Trophoblast cell (in vitro differentiated cells and primary cell): ENCODE results near the gene LGALS7.
A peak's percentile ranks its signal among the peaks of the same experiment; 100 is the strongest.

Source experiments
- DNase-seq, 2 donors: peaks; one replicate each; pipeline ENCODE4 v3.0.0-alpha.2; 2016
- H2AFZ ChIP-seq: 2 replicates; pipeline ENCODE4 v1.6.1; 2013; ENCODE audit warnings: low read length, moderate library complexity, mild to moderate bottlenecking; ENCODE audit not compliant: insufficient read depth, poor library complexity
- H2AK5ac ChIP-seq: 2 replicates; pipeline ENCODE4 v1.6.1; 2013; ENCODE audit warnings: mild to moderate bottlenecking, low read length
- H2BK120ac ChIP-seq: 2 replicates; pipeline ENCODE4 v1.6.1; 2013; ENCODE audit warnings: low read length, mild to moderate bottlenecking, moderate library complexity; ENCODE audit not compliant: insufficient read depth, poor library complexity
- H2BK12ac ChIP-seq: 2 replicates; pipeline ENCODE4 v1.6.1; 2013; ENCODE audit warnings: mild to moderate bottlenecking, low read length, moderate library complexity
- H2BK5ac ChIP-seq: 2 replicates; pipeline ENCODE4 v1.6.1; 2013; ENCODE audit warnings: low read length, low read depth, moderate library complexity, mild to moderate bottlenecking; ENCODE audit not compliant: poor library complexity
- H3K14ac ChIP-seq: 2 replicates; pipeline ENCODE4 v1.6.1; 2013; ENCODE audit warnings: mild to moderate bottlenecking, low read length
- H3K18ac ChIP-seq: 2 replicates; pipeline ENCODE4 v1.6.1; 2013; ENCODE audit warnings: mild to moderate bottlenecking, low read length
- H3K23ac ChIP-seq: 2 replicates; pipeline ENCODE4 v1.6.1; 2013; ENCODE audit warnings: low read length
- H3K27ac ChIP-seq: 2 replicates; pipeline ENCODE4 v1.5.1; 2013; ENCODE audit warnings: low read depth, mild to moderate bottlenecking, inconsistent platforms, low read length, moderate library complexity
- H3K27me3 ChIP-seq: 2 replicates; pipeline ENCODE4 v1.6.1; 2013; ENCODE audit warnings: inconsistent platforms, mild to moderate bottlenecking, low read length, moderate library complexity; ENCODE audit not compliant: insufficient read depth
- H3K36me3 ChIP-seq, 2 experiments: 1 replicate in 1 of 2; 2 replicates in 1 of 2; pipeline ENCODE4 v1.6.1; 2013; ENCODE audit warnings: low read length in 2 of 2, mild to moderate bottlenecking in 2 of 2, moderate library complexity in 1 of 2; ENCODE audit not compliant: insufficient read depth in 2 of 2, control insufficient read depth in 1 of 2
- H3K4ac ChIP-seq: 2 replicates; pipeline ENCODE4 v1.6.1; 2013; ENCODE audit warnings: low read depth, mild to moderate bottlenecking, low read length, moderate library complexity
- H3K4me1 ChIP-seq, 2 experiments: 1 replicate in 1 of 2; 2 replicates in 1 of 2; pipeline ENCODE4 v1.6.1; 2013; ENCODE audit warnings: low read length in 2 of 2, mild to moderate bottlenecking in 2 of 2, moderate library complexity in 1 of 2; ENCODE audit not compliant: insufficient read depth in 2 of 2, control insufficient read depth in 1 of 2
- H3K4me2 ChIP-seq: 2 replicates; pipeline ENCODE4 v1.6.1; 2013; ENCODE audit warnings: inconsistent platforms, mild to moderate bottlenecking, low read length, moderate library complexity
- H3K4me3 ChIP-seq: 2 replicates; pipeline ENCODE4 v1.5.1; 2013; ENCODE audit warnings: mild to moderate bottlenecking, low read depth, low read length, inconsistent platforms
- H3K79me1 ChIP-seq: one replicate; pipeline ENCODE4 v1.6.1; 2013; ENCODE audit warnings: low read length
- H3K79me2 ChIP-seq: 2 replicates; pipeline ENCODE4 v1.6.1; 2013; ENCODE audit warnings: low read length, mild to moderate bottlenecking; ENCODE audit not compliant: control insufficient read depth, insufficient read depth, poor library complexity
- H3K9ac ChIP-seq: 2 replicates; pipeline ENCODE4 v1.6.1; 2013; ENCODE audit warnings: mild to moderate bottlenecking, low read length
- H3K9me3 ChIP-seq: 2 replicates; pipeline ENCODE4 v1.6.1; 2013; ENCODE audit warnings: low read depth, mild to moderate bottlenecking, control low read depth, inconsistent platforms, low read length; ENCODE audit not compliant: insufficient read depth
- H4K12ac ChIP-seq: 2 replicates; pipeline ENCODE4 v1.6.1; 2013; ENCODE audit warnings: low read depth, mild to moderate bottlenecking, low read length, moderate library complexity
- H4K8ac ChIP-seq: 2 replicates; pipeline ENCODE4 v1.6.1; 2013; ENCODE audit warnings: low read depth, mild to moderate bottlenecking, low read length, moderate library complexity
- H4K91ac ChIP-seq: one replicate; pipeline ENCODE4 v1.6.1; 2013; ENCODE audit warnings: low read depth, mild to moderate bottlenecking, low read length, moderate library complexity
- WGBS: extraction: QIAGEN DNeasy Blood & Tissue Kit; methylation state at CpG from one replicate; pipeline ENCODE4 v1.1.7; 2013; ENCODE audit warnings: missing lambda C conversion rate; ENCODE audit not compliant: insufficient read length, insufficient coverage; ENCODE audit errors: extremely low coverage; 5-methylcytosine and 5-hydroxymethylcytosine counted together

LGALS7 gene

DNA sequence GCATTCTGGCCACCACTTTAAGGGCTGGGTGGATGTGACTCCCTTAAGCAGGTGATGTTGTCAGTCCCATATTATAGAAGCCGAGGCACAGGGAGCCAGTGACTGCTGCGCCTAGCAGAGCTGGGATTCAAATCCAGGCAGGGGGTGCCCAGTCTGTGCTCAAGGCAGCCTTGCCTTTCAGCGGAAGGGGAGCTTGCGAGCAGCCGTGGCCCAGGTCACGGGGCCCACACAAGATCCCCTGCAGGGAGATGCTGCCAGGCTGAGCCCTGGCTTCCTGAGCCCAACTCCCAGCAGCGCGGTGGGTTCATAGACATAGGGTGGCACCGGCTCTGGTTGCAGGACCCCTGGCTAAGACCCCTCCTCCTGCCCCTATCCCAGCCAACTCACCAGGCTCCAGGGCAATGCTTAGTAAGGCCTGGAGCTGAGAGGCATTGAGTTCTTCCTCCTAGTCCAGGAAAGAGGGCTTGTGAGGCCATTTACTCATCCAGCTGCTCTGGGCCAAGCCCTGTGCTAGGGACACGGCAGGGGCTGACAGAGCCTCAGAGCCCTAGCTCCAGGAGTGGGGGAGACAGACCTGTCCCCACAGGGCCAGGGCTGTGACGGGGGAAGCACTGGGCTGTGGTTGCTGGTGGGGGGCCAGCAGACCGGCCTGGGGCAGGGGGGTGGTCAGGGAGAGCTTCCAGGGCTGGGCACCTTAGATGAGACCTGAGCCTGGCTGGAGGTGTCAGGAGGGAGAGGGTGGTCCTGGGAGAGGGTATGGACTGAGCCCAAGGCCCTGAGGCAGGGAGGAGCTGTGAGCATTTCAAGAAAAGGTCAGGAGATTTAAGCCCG is 38.7 kb downstream of the LGALS7 start:
- H2BK12ac ChIP-seq: peak overlapping the region; percentile 83
- peak overlapping the region; percentile 80 for H4K91ac ChIP-seq
- no peaks in the 10 kb centered on the region for H3K79me2 ChIP-seq
- H3K4me1 ChIP-seq: peaks cover 12 to 14% of the 10 kb centered on the region in 2 experiments
- peaks cover 6% of the 10 kb centered on the region for H3K9me3 ChIP-seq
- H3K23ac ChIP-seq: no peak overlapping the region
- no peak overlapping the region for H3K4ac ChIP-seq
- H3K14ac ChIP-seq: peak overlapping the region; percentile 21
- H3K79me1 ChIP-seq: peaks cover 10% of the 10 kb centered on the region
- H3K18ac ChIP-seq: peak overlapping the region; percentile 61
- no peaks in the 10 kb centered on the region for H3K27me3 ChIP-seq
- peak overlapping the region; percentile 42 for H2AK5ac ChIP-seq
- peak overlapping the region; percentile 44 for H3K4me2 ChIP-seq
- no CpG with 5 or more reads among the region's 13 CpGs for WGBS
- peaks cover 21 to 29% of the 10 kb centered on the region in 2 experiments for H3K36me3 ChIP-seq
- no peak overlapping the region for H3K9ac ChIP-seq
- peak overlapping the region; percentile 68 for H3K27ac ChIP-seq
- peak; percentile 55 to 58 for DNase-seq
- no peak overlapping the region for H2BK120ac ChIP-seq
- H2AFZ ChIP-seq: no peak overlapping the region
- H2BK5ac ChIP-seq: peak overlapping the region; percentile 35
- no peak overlapping the region for H4K12ac ChIP-seq
- no peak overlapping the region for H3K4me3 ChIP-seq
- H4K8ac ChIP-seq: peak overlapping the region; percentile 33

DNA sequence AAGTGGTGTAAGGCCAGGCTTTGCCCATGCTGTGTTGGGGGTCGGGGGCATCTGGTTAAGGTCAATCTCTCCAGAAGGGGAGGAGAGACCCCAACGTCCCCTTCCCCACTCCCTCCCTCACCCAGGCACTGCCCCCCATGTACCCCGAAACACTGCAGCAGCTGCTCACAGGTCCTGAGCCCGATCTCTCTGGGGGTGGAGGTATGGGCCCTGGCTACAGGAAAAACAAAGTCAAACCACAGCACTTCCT is 39.2 kb downstream of the LGALS7 start:
- Histone ChIP-seq H3K14ac (no peak overlapping the region), H3K27ac (peak overlapping the region; percentile 68)

DNA sequence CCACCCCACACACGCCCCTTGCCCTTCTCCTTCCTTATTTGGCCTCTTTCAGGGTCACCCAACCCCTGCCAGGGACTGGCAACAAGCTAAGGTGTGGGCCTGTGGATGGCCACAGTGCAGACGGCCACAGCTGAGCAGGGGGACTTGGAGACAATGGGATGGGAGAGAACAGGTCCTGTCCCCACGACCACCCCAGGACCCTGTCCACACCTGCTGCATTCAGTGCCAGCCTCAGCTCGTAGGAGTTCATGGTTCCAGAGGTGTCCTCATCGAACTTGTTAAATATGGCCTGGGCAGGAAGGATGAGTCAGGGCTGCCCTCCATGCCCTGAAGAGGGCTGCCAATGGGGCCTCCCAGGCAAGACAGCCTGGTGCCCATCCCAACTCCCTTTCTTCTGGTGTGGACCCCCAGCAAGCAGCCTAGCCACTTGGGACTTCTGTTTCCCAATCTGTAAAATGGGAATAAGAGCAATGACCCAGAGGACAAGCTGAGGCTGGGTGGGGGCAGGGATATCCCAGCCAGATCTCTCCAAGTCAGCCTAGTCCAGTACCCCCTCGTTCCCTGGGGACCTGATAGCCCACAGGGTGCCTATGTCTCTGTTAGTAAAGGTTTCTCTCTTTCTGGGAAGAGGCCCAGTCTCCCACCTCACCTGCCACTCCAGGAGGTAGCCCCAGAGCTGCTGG is 39.7 kb downstream of the LGALS7 start:
- Histone ChIP-seq H3K18ac (no peak overlapping the region), H2BK5ac (no peak overlapping the region), H3K4me1 (peaks cover 12 to 14% of the 10 kb centered on the region in 2 experiments), H3K14ac (no peak overlapping the region), H4K91ac (no peak overlapping the region), H4K8ac (no peak overlapping the region), H3K4me3 (no peak overlapping the region), H3K4me2 (no peak overlapping the region), H2BK120ac (no peak overlapping the region), H4K12ac (no peak overlapping the region), H2AK5ac (no peak overlapping the region), H2AFZ (no peak overlapping the region), H3K23ac (no peak overlapping the region), H3K27ac (no peak overlapping the region), H3K27me3 (no peaks in the 10 kb centered on the region), H3K9me3 (peaks cover 6% of the 10 kb centered on the region), H3K79me2 (no peaks in the 10 kb centered on the region), H3K36me3 (peaks cover 31 to 38% of the 10 kb centered on the region in 2 experiments), H3K4ac (no peak overlapping the region), H2BK12ac (no peak overlapping the region), H3K79me1 (peaks cover 10% of the 10 kb centered on the region), H3K9ac (no peak overlapping the region)
- no CpG with 5 or more reads among the region's 6 CpGs for WGBS
- no peak for DNase-seq

More for the DNA sequence above, 39.2 kb downstream of the LGALS7 start:
- no peak for DNase-seq
- no peak overlapping the region for H3K18ac ChIP-seq
- H4K91ac ChIP-seq: no peak overlapping the region
- no peak overlapping the region for H2BK120ac ChIP-seq
- peaks cover 10% of the 10 kb centered on the region for H3K79me1 ChIP-seq
- H3K36me3 ChIP-seq: peaks cover 26 to 33% of the 10 kb centered on the region in 2 experiments
- H4K12ac ChIP-seq: no peak overlapping the region
- H3K4me3 ChIP-seq: no peak overlapping the region
- H3K23ac ChIP-seq: no peak overlapping the region
- H3K4me2 ChIP-seq: no peak overlapping the region
- H3K79me2 ChIP-seq: no peaks in the 10 kb centered on the region
- no peak overlapping the region for H2AK5ac ChIP-seq
- H3K27me3 ChIP-seq: no peaks in the 10 kb centered on the region
- no peak overlapping the region for H4K8ac ChIP-seq
- peaks cover 12 to 14% of the 10 kb centered on the region in 2 experiments for H3K4me1 ChIP-seq
- no peak overlapping the region for H2AFZ ChIP-seq
- no peak overlapping the region for H3K9ac ChIP-seq
- H3K9me3 ChIP-seq: peaks cover 6% of the 10 kb centered on the region
- H2BK12ac ChIP-seq: no peak overlapping the region
- no peak overlapping the region for H3K4ac ChIP-seq
- H2BK5ac ChIP-seq: no peak overlapping the region
- WGBS: no CpG with 5 or more reads among the region's 4 CpGs

DNA sequence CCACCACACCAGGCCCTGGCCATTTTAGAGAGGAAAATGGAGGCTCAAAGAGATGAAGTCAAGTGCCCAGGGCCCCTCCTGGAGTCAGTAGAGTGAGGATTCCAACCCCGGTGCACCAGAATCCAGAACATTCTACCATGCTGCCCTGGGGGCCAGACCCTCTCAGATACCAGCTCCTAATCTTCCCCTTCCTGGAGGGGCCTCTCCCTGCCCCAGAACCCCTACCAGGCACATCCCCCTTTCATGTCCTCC is 40.1 kb downstream of the LGALS7 start:
- no peak overlapping the region for H3K23ac ChIP-seq
- no peak for DNase-seq
- peaks cover 10% of the 10 kb centered on the region for H3K79me1 ChIP-seq
- no peak overlapping the region for H2BK120ac ChIP-seq
- peaks cover 12 to 14% of the 10 kb centered on the region in 2 experiments for H3K4me1 ChIP-seq
- no peak overlapping the region for H4K12ac ChIP-seq
- no peak overlapping the region for H3K14ac ChIP-seq
- H4K91ac ChIP-seq: no peak overlapping the region
- H3K4me2 ChIP-seq: no peak overlapping the region
- H3K9me3 ChIP-seq: peaks cover 3% of the 10 kb centered on the region
- H2BK12ac ChIP-seq: no peak overlapping the region
- H3K18ac ChIP-seq: no peak overlapping the region
- no peak overlapping the region for H4K8ac ChIP-seq
- no peak overlapping the region for H3K4ac ChIP-seq
- no CpG with 5 or more reads among the region's 1 CpG for WGBS
- no peak overlapping the region for H2BK5ac ChIP-seq
- H3K36me3 ChIP-seq: peaks cover 34 to 42% of the 10 kb centered on the region in 2 experiments
- no peaks in the 10 kb centered on the region for H3K27me3 ChIP-seq
- H3K79me2 ChIP-seq: no peaks in the 10 kb centered on the region
- no peak overlapping the region for H3K4me3 ChIP-seq
- H3K9ac ChIP-seq: no peak overlapping the region
- no peak overlapping the region for H2AK5ac ChIP-seq
- no peak overlapping the region for H2AFZ ChIP-seq
- H3K27ac ChIP-seq: no peak overlapping the region
